Esophagus muscularis mucosa (tissue), 4 donors: Measurements from ENCODE around the gene VPS72. TPM values are rescaled to one million over a fixed set of nuclear protein-coding genes. Genes with fewer than 3 reads are reported as not detected.
A peak's percentile ranks its signal among the peaks of the same experiment; 100 is the strongest.

Source experiments
- DNase-seq: peaks from one replicate; pipeline ENCODE4 v3.0.0-alpha.2; 2017; ENCODE audit errors: extremely low spot score
- H3K27ac ChIP-seq, 4 donors: fragments of 200-600 bp; sonication (generic); replicated peaks in 1 of 4; 1 replicate in 3 of 4; 2 replicates in 1 of 4; pipeline ENCODE4 v1.5.1; 2016 to 2019; ENCODE audit warnings: mild to moderate bottlenecking in 1 of 4
- H3K27me3 ChIP-seq, 4 donors: fragments of 200-600 bp; sonication (generic); one replicate each; pipeline versions ENCODE4 v1.5.1 to v1.6.0; 2016 to 2019
- H3K36me3 ChIP-seq, 4 donors: fragments of 200-600 bp; sonication (generic); one replicate each; pipeline ENCODE4 v1.5.1; 2016 to 2019
- H3K4me1 ChIP-seq, 4 donors: fragments of 200-600 bp; sonication (generic); one replicate each; pipeline ENCODE4 v1.5.1; 2016 to 2019
- H3K4me3 ChIP-seq, 4 donors: fragments of 200-600 bp; sonication (generic); 1 replicate in 2 of 4; 2 replicates in 2 of 4; pipeline ENCODE4 v1.5.1; 2016 to 2019; ENCODE audit warnings: mild to moderate bottlenecking in 4 of 4, moderate library complexity in 1 of 4
- H3K9me3 ChIP-seq, 4 donors: fragments of 200-600 bp; sonication (generic); 1 replicate in 3 of 4; 2 replicates in 1 of 4; pipeline ENCODE4 v1.5.1; 2016 to 2019
- CTCF ChIP-seq, 3 experiments: fragments of 200-600 bp in 2 of 3; fragments of 450-650 bp in 1 of 3; sonication (generic) in 2 of 3; IDR thresholded peaks; one replicate each; pipeline ENCODE4 v1.5.1; 2017 to 2019; ENCODE audit warnings: antibody characterized with exemption in 3 of 3, mild to moderate bottlenecking in 2 of 3, moderate library complexity in 1 of 3
- EP300 ChIP-seq: sonication (generic); formaldehyde crosslinking; IDR thresholded peaks from one replicate; pipeline ENCODE4 v1.6.1; 2017; ENCODE audit warnings: antibody characterized with exemption
- POLR2A ChIP-seq: fragments of 450-650 bp; IDR thresholded peaks from one replicate; pipeline ENCODE4 v1.6.1; 2017; ENCODE audit warnings: antibody characterized with exemption, moderate library complexity, mild to moderate bottlenecking, low read depth
- POLR2AphosphoS5 ChIP-seq, 2 donors: sonication (generic); formaldehyde crosslinking; IDR thresholded peaks; one replicate each; pipeline ENCODE4 v1.6.1; 2017; ENCODE audit warnings: antibody characterized with exemption in 2 of 2
- WGBS: methylation state at CpG from one replicate; pipeline ENCODE4 v1.1.5; 2018; 5-methylcytosine and 5-hydroxymethylcytosine counted together
- intact Hi-C: fragments of 100-400 bp; cut with DNase I; formaldehyde crosslinking; loops from one replicate; pipeline ENCODE4 v1.15.1; 2023
- total RNA-seq, 4 donors: library from RNA; depleted of rRNA; stranded (reverse); fragments of >200 nt; gene quantifications; one replicate each; pipeline versions ENCODE4 v1.1.0 to v1.2.1, GENCODE V29; 2016

The VPS72 gene
- total RNA-seq, 4 donors from 2014 or later: 45.7 to 57.0 (median 54.3) TPM

- peaks cover 21 to 50% (median 39%) of the 10 kb centered on the region in 4 donors for H3K36me3 ChIP-seq
- peak within 1 kb of the TSS; percentile 65 to 88 (median 70) for H3K4me3 ChIP-seq
- H3K27me3 ChIP-seq: no peaks in the 10 kb centered on the region
- H3K9me3 ChIP-seq: no peaks in the 10 kb centered on the region
- peaks cover 19 to 43% (median 40%) of the 10 kb centered on the region in 4 donors for H3K4me1 ChIP-seq
- intact Hi-C loops: no loop called here
- TF ChIP-seq POLR2A (no peak), EP300 (no peak), POLR2AphosphoS5 (IDR thresholded peaks at IDR 0.05) (peak; percentile 92 to 99), CTCF (IDR thresholded peaks at IDR 0.05) (peak in 2 of 3 experiments; percentile 19 to 47)
- peak; percentile 99 for DNase-seq
- H3K27ac ChIP-seq: peak within 1 kb of the TSS; percentile 85 to 93 (median 88)
- under 1% methylated on average over 38 of the region's 38 CpGs for WGBS
Observed at GRCh38 chr1:151165738-151166504, 24.1 kb downstream of the VPS72 start, which contains the start of the genes LYSMD1 and SCNM1. Gene LYSMD1 (minus strand): TSS chr1:151165902. CDS start chr1:151165258, 644 bp downstream. Gene SCNM1 (plus strand): TSS chr1:151166144. CDS start chr1:151166153, 9 bp downstream.

DNA sequence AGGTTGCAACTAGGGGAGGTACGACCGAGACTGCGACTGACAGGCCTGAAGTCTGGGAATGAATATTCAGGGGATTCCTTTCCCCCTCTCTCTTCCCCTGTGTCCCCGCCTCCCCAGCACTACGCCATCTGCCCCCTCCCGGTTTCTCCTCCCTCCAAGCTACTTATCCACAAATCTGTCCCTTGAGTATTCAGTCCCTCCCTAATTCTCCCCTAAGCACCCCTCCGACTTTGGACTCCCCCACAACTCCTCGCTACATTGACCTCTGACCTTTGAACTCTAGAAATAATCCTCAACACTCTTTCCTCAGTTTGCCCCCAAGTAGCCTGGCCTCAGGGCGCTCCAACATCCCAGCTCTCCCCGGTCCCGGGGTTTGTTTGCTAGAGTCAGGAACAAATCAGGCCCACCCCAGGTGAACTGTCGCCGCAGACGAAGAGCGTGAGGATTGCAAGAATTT is 24.7 kb downstream of the VPS72 start:
- peaks cover 26 to 50% (median 42%) of the 10 kb centered on the region in 4 donors for H3K36me3 ChIP-seq
- no peaks in the 10 kb centered on the region for H3K9me3 ChIP-seq
- intact Hi-C loops: no loop called here
- no peak for TF ChIP-seq EP300
- peak in 1 of 2 donors; percentile 8 for TF ChIP-seq POLR2AphosphoS5 (IDR thresholded peaks at IDR 0.05)
- peak in 1 of 3 experiments; percentile 1 for TF ChIP-seq CTCF (IDR thresholded peaks at IDR 0.05)
- no peak for TF ChIP-seq POLR2A
- peak overlapping the region; percentile 85 to 93 (median 88) for H3K27ac ChIP-seq
- H3K4me3 ChIP-seq: peak overlapping the region; percentile 65 to 88 (median 70)
- peaks cover 19 to 49% (median 46%) of the 10 kb centered on the region in 4 donors for H3K4me1 ChIP-seq
- no peaks in the 10 kb centered on the region for H3K27me3 ChIP-seq
- 12% methylated on average over 15 of the region's 15 CpGs for WGBS
- DNase-seq: no peak

GRCh38 chr1:151164732-151165280 is 25.2 kb downstream of the VPS72 start:
- Histone ChIP-seq H3K4me1 (peaks cover 19 to 50% (median 46%) of the 10 kb centered on the region in 4 donors), H3K27me3 (no peaks in the 10 kb centered on the region), H3K9me3 (no peaks in the 10 kb centered on the region), H3K27ac (peak overlapping the region; percentile 85 to 93 (median 88)), H3K4me3 (peak overlapping the region; percentile 65 to 88 (median 70)), H3K36me3 (peaks cover 26 to 48% (median 43%) of the 10 kb centered on the region in 4 donors)
- intact Hi-C loops: no loop called here
- TF ChIP-seq POLR2AphosphoS5 (IDR thresholded peaks at IDR 0.05) (no peak), EP300 (no peak), POLR2A (peak; percentile 2), CTCF (IDR thresholded peaks at IDR 0.05) (peak in 1 of 3 experiments; percentile 4)
- 32% methylated on average over 11 of the region's 11 CpGs for WGBS
- DNase-seq: no peak

DNA sequence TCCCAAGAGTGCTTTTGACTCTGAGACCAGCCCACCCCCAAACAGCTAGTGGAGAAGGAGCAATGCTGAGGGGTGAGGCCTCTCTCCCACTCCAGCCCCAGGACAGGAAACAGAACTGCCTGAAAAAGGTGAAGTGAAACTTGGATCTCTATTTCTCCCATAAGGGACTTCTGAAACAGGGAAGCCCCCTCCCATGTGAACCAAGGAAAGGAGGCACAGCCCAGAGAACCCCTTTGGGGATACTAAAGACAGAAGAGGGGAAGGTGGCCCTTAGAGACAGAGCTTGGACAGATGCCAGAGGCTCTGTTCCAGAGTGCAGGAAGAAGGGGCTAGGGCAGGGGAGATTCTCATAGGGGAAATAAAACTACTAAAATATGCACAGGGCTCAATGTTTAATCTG is 30.6 kb downstream of the VPS72 start:
- no peak overlapping the region for H3K4me3 ChIP-seq
- H3K27ac ChIP-seq: peak overlapping the region in 1 of 4 donors; percentile 26

More for the DNA sequence above, 30.6 kb downstream of the VPS72 start:
- Histone ChIP-seq H3K27me3 (no peaks in the 10 kb centered on the region), H3K36me3 (peaks cover 17 to 63% (median 54%) of the 10 kb centered on the region in 4 donors), H3K9me3 (no peaks in the 10 kb centered on the region), H3K4me1 (peaks cover 8 to 37% (median 35%) of the 10 kb centered on the region in 4 donors)
- no peak for DNase-seq
- intact Hi-C loops: loop anchor here (5.0 kb wide), 1 partner anchor 132 kb away; no protein-coding TSS in a partner anchor
- TF ChIP-seq CTCF (IDR thresholded peaks at IDR 0.05) (no peak), EP300 (no peak), POLR2AphosphoS5 (IDR thresholded peaks at IDR 0.05) (no peak), POLR2A (no peak)
